Measurements from ENCODE around the gene SOX2. TPM values are rescaled to one million over a fixed set of nuclear protein-coding genes. Genes with fewer than 3 reads are reported as not detected.

The SOX2 gene
- total RNA-seq, 1 experiment from 2014 or later, result 189 TPM

DNA sequence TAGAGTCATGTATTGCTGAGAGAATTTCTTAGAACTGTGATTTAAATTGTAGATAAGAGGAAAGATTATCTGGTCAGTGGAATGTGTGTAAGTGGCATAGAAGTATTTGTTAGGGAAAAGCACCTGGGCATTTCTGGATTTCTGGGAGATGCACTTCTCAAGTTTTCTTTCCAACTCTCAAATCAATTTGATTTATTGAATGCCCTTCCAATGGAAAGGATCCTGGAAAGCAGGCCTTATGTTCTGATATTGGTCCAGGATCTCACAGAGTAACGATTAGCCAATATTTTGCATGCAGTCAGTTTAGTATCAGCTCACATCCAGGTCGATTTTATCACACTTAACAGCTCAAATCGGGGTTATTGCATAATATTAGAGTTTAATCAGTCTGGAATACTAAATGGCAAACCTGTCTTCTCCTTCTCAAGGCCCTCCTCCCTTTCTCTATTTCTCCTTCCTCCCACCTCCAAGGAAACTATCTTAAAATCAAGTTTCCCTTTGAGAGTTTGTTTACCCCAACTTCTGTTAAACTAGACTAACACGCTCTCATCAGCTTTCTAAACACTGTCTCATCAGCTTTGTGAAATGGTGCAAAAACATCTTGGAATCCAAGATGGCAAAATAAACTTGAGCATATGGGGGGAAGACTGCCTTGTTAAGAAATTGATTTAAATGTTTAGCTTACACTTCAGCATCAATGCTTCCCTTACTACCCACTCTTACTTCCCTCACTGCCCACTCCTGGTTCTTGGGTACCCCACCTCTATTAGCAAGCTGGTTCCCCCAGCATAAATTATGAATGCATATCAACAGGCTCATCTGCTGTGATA is 9.5 kb downstream of the SOX2 start:
- peaks cover 22% of the 10 kb centered on the region for H3K27me3 Mint-ChIP-seq (ENCODE audit: low read depth)
- peaks cover 2% of the 10 kb centered on the region; the same call in 1 of the 2 replicates for H3K36me3 Mint-ChIP-seq
- H3K4me1 Mint-ChIP-seq, result peaks cover 91% of the 10 kb centered on the region
- DNase-seq (ENCODE audit: low spot score) (no peak), ATAC-seq (no peak)
- TF ChIP-seq, protein P1, sequence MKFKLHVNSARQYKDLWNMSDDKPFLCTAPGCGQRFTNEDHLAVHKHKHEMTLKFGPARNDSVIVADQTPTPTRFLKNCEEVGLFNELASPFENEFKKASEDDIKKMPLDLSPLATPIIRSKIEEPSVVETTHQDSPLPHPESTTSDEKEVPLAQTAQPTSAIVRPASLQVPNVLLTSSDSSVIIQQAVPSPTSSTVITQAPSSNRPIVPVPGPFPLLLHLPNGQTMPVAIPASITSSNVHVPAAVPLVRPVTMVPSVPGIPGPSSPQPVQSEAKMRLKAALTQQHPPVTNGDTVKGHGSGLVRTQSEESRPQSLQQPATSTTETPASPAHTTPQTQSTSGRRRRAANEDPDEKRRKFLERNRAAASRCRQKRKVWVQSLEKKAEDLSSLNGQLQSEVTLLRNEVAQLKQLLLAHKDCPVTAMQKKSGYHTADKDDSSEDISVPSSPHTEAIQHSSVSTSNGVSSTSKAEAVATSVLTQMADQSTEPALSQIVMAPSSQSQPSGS (CRISPR knock-in tag; IDR thresholded peaks at IDR 0.05; ENCODE audit: borderline replicate concordance, low read depth), result no peak
- TF ChIP-seq, protein P2, sequence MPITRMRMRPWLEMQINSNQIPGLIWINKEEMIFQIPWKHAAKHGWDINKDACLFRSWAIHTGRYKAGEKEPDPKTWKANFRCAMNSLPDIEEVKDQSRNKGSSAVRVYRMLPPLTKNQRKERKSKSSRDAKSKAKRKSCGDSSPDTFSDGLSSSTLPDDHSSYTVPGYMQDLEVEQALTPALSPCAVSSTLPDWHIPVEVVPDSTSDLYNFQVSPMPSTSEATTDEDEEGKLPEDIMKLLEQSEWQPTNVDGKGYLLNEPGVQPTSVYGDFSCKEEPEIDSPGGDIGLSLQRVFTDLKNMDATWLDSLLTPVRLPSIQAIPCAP (CRISPR knock-in tag; IDR thresholded peaks at IDR 0.05), result no peak
- TF ChIP-seq NR2C2 (CRISPR knock-in tag; IDR thresholded peaks at IDR 0.05) (no peak), KAT7 (CRISPR knock-in tag; IDR thresholded peaks at IDR 0.05; ENCODE audit: borderline replicate concordance) (no peak), ETV6 (CRISPR knock-in tag; IDR thresholded peaks at IDR 0.05) (no peak)
- TF ChIP-seq, protein P3, sequence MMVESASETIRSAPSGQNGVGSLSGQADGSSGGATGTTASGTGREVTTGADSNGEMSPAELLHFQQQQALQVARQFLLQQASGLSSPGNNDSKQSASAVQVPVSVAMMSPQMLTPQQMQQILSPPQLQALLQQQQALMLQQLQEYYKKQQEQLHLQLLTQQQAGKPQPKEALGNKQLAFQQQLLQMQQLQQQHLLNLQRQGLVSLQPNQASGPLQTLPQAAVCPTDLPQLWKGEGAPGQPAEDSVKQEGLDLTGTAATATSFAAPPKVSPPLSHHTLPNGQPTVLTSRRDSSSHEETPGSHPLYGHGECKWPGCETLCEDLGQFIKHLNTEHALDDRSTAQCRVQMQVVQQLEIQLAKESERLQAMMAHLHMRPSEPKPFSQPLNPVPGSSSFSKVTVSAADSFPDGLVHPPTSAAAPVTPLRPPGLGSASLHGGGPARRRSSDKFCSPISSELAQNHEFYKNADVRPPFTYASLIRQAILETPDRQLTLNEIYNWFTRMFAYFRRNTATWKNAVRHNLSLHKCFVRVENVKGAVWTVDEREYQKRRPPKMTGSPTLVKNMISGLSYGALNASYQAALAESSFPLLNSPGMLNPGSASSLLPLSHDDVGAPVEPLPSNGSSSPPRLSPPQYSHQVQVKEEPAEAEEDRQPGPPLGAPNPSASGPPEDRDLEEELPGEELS (CRISPR knock-in tag; IDR thresholded peaks at IDR 0.05), result no peak
- TF ChIP-seq, protein P4, sequence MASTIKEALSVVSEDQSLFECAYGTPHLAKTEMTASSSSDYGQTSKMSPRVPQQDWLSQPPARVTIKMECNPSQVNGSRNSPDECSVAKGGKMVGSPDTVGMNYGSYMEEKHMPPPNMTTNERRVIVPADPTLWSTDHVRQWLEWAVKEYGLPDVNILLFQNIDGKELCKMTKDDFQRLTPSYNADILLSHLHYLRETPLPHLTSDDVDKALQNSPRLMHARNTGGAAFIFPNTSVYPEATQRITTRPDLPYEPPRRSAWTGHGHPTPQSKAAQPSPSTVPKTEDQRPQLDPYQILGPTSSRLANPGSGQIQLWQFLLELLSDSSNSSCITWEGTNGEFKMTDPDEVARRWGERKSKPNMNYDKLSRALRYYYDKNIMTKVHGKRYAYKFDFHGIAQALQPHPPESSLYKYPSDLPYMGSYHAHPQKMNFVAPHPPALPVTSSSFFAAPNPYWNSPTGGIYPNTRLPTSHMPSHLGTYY (CRISPR knock-in tag; IDR thresholded peaks at IDR 0.05), result no peak
- ChIA-PET CTCF (interaction anchor here (1.0 to 1.6 kb wide), 2 partner anchors 19 to 21 kb away, joined by 4 to 6 read pairs; no protein-coding TSS in a partner anchor), POLR2A (interaction anchor here (0.8 kb wide), 1 partner anchor 17 kb away, joined by 5 read pairs; no protein-coding TSS in a partner anchor)
- H3K4me3 Mint-ChIP-seq, result peak overlapping the region; percentile 28
- H3K27ac Mint-ChIP-seq, result peak overlapping the region; percentile 13; the same call in 1 of the 2 replicates
- no peaks in the 10 kb centered on the region for H3K9me3 Mint-ChIP-seq

DNA sequence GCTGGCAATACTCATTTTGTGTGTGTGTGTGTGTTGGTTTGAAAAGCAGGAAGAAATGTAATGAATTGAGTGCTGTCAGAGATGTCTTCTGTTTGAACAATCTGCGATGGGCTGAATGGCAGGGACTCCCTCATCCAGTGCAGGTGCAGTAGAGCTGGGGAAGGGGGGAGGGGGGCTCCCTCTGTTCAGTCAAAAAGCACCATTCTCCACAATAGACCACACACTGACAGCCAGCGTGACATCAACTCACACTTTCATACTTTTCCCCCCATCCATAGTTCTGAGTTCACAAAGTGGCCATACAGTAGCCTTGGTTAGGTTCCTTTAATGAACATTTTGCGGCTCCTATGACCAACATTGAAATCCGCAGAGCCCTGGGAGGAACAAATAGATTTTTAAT is 10.4 kb downstream of the SOX2 start:
- peaks cover 89% of the 10 kb centered on the region for H3K4me1 Mint-ChIP-seq
- ATAC-seq (peak; percentile 17), DNase-seq (ENCODE audit: low spot score) (no peak)
- peak overlapping the region; percentile 28 for H3K4me3 Mint-ChIP-seq
- no peaks in the 10 kb centered on the region for H3K9me3 Mint-ChIP-seq
- H3K27me3 Mint-ChIP-seq (ENCODE audit: low read depth), result peaks cover 24% of the 10 kb centered on the region
- peaks cover 2% of the 10 kb centered on the region; the same call in 1 of the 2 replicates for H3K36me3 Mint-ChIP-seq
- POLR2A ChIA-PET, result interaction anchor here (0.8 kb wide), 1 partner anchor 18 kb away, joined by 5 read pairs; no protein-coding TSS in a partner anchor
- CTCF ChIA-PET, result interaction anchor here (0.8 kb wide), 1 partner anchor 173 kb away, joined by 3 read pairs; no protein-coding TSS in a partner anchor
- peak overlapping the region; percentile 63; the same call in 1 of the 2 replicates for H3K27ac Mint-ChIP-seq
- TF ChIP-seq, protein P5, sequence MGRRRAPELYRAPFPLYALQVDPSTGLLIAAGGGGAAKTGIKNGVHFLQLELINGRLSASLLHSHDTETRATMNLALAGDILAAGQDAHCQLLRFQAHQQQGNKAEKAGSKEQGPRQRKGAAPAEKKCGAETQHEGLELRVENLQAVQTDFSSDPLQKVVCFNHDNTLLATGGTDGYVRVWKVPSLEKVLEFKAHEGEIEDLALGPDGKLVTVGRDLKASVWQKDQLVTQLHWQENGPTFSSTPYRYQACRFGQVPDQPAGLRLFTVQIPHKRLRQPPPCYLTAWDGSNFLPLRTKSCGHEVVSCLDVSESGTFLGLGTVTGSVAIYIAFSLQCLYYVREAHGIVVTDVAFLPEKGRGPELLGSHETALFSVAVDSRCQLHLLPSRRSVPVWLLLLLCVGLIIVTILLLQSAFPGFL (CRISPR knock-in tag; IDR thresholded peaks at IDR 0.05; ENCODE audit: borderline replicate concordance), result no peak
- TF ChIP-seq JAZF1 (CRISPR knock-in tag; IDR thresholded peaks at IDR 0.05) (no peak), IRF2 (CRISPR knock-in tag; IDR thresholded peaks at IDR 0.05; ENCODE audit: borderline replicate concordance, low read depth) (no peak), KAT7 (CRISPR knock-in tag; IDR thresholded peaks at IDR 0.05; ENCODE audit: borderline replicate concordance) (no peak), CREB1 (CRISPR knock-in tag; IDR thresholded peaks at IDR 0.05) (no peak), CREM (CRISPR knock-in tag; IDR thresholded peaks at IDR 0.05) (no peak), CBFB (CRISPR knock-in tag; IDR thresholded peaks at IDR 0.05; ENCODE audit: low read depth) (no peak), ZNF232 (CRISPR knock-in tag; IDR thresholded peaks at IDR 0.05) (no peak), MYBL2 (CRISPR knock-in tag; IDR thresholded peaks at IDR 0.05) (no peak), ZNF396 (CRISPR knock-in tag; IDR thresholded peaks at IDR 0.05; ENCODE audit: borderline replicate concordance) (no peak), TEAD1 (CRISPR knock-in tag; IDR thresholded peaks at IDR 0.05) (peak; percentile 41; the same call in 1 of the 2 replicates)
- TF ChIP-seq, protein P6, sequence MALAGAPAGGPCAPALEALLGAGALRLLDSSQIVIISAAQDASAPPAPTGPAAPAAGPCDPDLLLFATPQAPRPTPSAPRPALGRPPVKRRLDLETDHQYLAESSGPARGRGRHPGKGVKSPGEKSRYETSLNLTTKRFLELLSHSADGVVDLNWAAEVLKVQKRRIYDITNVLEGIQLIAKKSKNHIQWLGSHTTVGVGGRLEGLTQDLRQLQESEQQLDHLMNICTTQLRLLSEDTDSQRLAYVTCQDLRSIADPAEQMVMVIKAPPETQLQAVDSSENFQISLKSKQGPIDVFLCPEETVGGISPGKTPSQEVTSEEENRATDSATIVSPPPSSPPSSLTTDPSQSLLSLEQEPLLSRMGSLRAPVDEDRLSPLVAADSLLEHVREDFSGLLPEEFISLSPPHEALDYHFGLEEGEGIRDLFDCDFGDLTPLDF (CRISPR knock-in tag; IDR thresholded peaks at IDR 0.05), result no peak
- TF ChIP-seq, protein P2 (CRISPR knock-in tag; IDR thresholded peaks at IDR 0.05), result no peak
- TF ChIP-seq, protein P7, sequence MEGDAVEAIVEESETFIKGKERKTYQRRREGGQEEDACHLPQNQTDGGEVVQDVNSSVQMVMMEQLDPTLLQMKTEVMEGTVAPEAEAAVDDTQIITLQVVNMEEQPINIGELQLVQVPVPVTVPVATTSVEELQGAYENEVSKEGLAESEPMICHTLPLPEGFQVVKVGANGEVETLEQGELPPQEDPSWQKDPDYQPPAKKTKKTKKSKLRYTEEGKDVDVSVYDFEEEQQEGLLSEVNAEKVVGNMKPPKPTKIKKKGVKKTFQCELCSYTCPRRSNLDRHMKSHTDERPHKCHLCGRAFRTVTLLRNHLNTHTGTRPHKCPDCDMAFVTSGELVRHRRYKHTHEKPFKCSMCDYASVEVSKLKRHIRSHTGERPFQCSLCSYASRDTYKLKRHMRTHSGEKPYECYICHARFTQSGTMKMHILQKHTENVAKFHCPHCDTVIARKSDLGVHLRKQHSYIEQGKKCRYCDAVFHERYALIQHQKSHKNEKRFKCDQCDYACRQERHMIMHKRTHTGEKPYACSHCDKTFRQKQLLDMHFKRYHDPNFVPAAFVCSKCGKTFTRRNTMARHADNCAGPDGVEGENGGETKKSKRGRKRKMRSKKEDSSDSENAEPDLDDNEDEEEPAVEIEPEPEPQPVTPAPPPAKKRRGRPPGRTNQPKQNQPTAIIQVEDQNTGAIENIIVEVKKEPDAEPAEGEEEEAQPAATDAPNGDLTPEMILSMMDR (IDR thresholded peaks at IDR 0.05), result no peak
- TF ChIP-seq, protein P8, sequence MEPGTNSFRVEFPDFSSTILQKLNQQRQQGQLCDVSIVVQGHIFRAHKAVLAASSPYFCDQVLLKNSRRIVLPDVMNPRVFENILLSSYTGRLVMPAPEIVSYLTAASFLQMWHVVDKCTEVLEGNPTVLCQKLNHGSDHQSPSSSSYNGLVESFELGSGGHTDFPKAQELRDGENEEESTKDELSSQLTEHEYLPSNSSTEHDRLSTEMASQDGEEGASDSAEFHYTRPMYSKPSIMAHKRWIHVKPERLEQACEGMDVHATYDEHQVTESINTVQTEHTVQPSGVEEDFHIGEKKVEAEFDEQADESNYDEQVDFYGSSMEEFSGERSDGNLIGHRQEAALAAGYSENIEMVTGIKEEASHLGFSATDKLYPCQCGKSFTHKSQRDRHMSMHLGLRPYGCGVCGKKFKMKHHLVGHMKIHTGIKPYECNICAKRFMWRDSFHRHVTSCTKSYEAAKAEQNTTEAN (CRISPR knock-in tag; IDR thresholded peaks at IDR 0.05), result 0 out of 2 replicates have a peak, but pooled peaks have one; percentile 47

All from WTC11 (cell line).